Gastrocnemius medialis (tissue), 4 donors: Measurements from ENCODE around the gene GPR137. TPM values are rescaled to one million over a fixed set of nuclear protein-coding genes. Genes with fewer than 3 reads are reported as not detected.

Source experiments
- ATAC-seq, 2 donors: fragments of 150-250 bp; one replicate each; pipeline ENCODE4 v1.9.1; 2016
- DNase-seq, 2 donors: peaks; one replicate each; pipeline ENCODE4 v3.0.0-alpha.2; 2019
- H3K27ac ChIP-seq, 4 donors: fragments of 200-600 bp; sonication (generic); 1 replicate in 1 of 4; 2 replicates in 3 of 4; pipeline ENCODE4 v1.5.1; 2016 to 2018; ENCODE audit warnings: mild to moderate bottlenecking in 2 of 4, moderate library complexity in 1 of 4
- H3K27me3 ChIP-seq, 3 donors: fragments of 200-600 bp; sonication (generic) in 2 of 3; 1 replicate in 1 of 3; 2 replicates in 2 of 3; pipeline versions ENCODE4 v1.5.1 to v1.6.0; 2016 to 2019; ENCODE audit warnings: mild to moderate bottlenecking in 1 of 3, moderate library complexity in 1 of 3
- H3K36me3 ChIP-seq, 2 donors: fragments of 200-600 bp; sonication (generic) in 1 of 2; one replicate each; pipeline ENCODE4 v1.5.1; 2017 to 2018
- H3K4me1 ChIP-seq, 2 donors: fragments of 200-600 bp; sonication (generic) in 1 of 2; one replicate each; pipeline ENCODE4 v1.5.1; 2016 to 2017; ENCODE audit warnings: mild to moderate bottlenecking in 2 of 2
- H3K4me3 ChIP-seq, 4 donors: fragments of 200-600 bp; sonication (generic) in 3 of 4; 1 replicate in 1 of 4; 2 replicates in 3 of 4; pipeline ENCODE4 v1.5.1; 2016 to 2019; ENCODE audit warnings: mild to moderate bottlenecking in 2 of 4
- H3K9me3 ChIP-seq, 3 donors: fragments of 200-600 bp; sonication (generic) in 2 of 3; 1 replicate in 1 of 3; 2 replicates in 2 of 3; pipeline ENCODE4 v1.5.1; 2016 to 2019
- POLR2A ChIP-seq, 2 donors: fragments of 450-650 bp; IDR thresholded peaks; one replicate each; pipeline ENCODE4 v1.6.1; 2017; ENCODE audit warnings: antibody characterized with exemption in 2 of 2, mild to moderate bottlenecking in 2 of 2, moderate library complexity in 2 of 2
- in situ Hi-C, 4 donors: fragments of 200-750 bp; cut with MboI; loops; one replicate each; pipeline versions ENCODE4 v1.15.0 to v1.8.0; 2017; ENCODE audit warnings: low sequenced_read_pairs in 4 of 4
- intact Hi-C: fragments of 100-400 bp; cut with DNase I; formaldehyde crosslinking; loops from one replicate; pipeline ENCODE4 v1.15.1; 2023; ENCODE audit warnings: low total_unique reads
- total RNA-seq, 4 donors: library from RNA; depleted of rRNA; stranded (reverse); fragments of >200 nt; gene quantifications; one replicate each; pipeline versions ENCODE4 v1.1.0 to v1.2.3, GENCODE V29; 2016
- TF ChIP-seq, protein P1 (sequence below), 5 experiments: fragments of 450-650 bp in 3 of 5; fragments of 200-600 bp in 2 of 5; sonication (generic) in 2 of 5; IDR thresholded peaks in 4 of 5; conservative IDR thresholded peaks in 1 of 5; 1 replicate in 4 of 5; 2 replicates in 1 of 5; pipeline ENCODE4 v1.5.1; 2016 to 2019; ENCODE audit warnings: antibody characterized with exemption in 5 of 5, mild to moderate bottlenecking in 3 of 5, moderate library complexity in 3 of 5

GPR137 gene
- total RNA-seq, 4 donors from 2014 or later: 13.8 to 28.9 (median 20.4) TPM

GRCh38 chr11:64338716-64339115 lies 53.1 kb downstream of the GPR137 start:
- Histone ChIP-seq H3K27ac (no peak overlapping the region), H3K4me1 (peaks cover 0 to 4% of the 10 kb centered on the region in 2 donors), H3K9me3 (no peaks in the 10 kb centered on the region), H3K36me3 (no peaks in the 10 kb centered on the region), H3K4me3 (no peak overlapping the region), H3K27me3 (no peaks in the 10 kb centered on the region)
- intact Hi-C loops (no loop called here), in situ Hi-C loops (no loop called here)
- no peak for TF ChIP-seq POLR2A (IDR thresholded peaks at IDR 0.05)
- TF ChIP-seq, protein P1, sequence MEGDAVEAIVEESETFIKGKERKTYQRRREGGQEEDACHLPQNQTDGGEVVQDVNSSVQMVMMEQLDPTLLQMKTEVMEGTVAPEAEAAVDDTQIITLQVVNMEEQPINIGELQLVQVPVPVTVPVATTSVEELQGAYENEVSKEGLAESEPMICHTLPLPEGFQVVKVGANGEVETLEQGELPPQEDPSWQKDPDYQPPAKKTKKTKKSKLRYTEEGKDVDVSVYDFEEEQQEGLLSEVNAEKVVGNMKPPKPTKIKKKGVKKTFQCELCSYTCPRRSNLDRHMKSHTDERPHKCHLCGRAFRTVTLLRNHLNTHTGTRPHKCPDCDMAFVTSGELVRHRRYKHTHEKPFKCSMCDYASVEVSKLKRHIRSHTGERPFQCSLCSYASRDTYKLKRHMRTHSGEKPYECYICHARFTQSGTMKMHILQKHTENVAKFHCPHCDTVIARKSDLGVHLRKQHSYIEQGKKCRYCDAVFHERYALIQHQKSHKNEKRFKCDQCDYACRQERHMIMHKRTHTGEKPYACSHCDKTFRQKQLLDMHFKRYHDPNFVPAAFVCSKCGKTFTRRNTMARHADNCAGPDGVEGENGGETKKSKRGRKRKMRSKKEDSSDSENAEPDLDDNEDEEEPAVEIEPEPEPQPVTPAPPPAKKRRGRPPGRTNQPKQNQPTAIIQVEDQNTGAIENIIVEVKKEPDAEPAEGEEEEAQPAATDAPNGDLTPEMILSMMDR (IDR thresholded peaks at IDR 0.05 in 4 of 5, conservative IDR thresholded peaks at IDR 0.05 in 1 of 5): no peak
- no peak for DNase-seq
- ATAC-seq: no peak

Other genes starting within 250 kb of the GPR137 start
- gene FLRT1, start 249.9 kb upstream of the GPR137 start, total RNA-seq: not detected
- gene MACROD1, start 119.7 kb upstream of the GPR137 start, total RNA-seq: 100 to 1,000 TPM; 162 to 308 (median 205) TPM
- 100 to 1,000 TPM; 141 to 193 (median 168) TPM for gene STIP1, start 99.7 kb upstream of the GPR137 start, total RNA-seq
- gene FERMT3, start 79.1 kb upstream of the GPR137 start, total RNA-seq: 10 to 100 TPM in 1 of 4 donors, 1 to 10 TPM in 3; 2.8 to 10.4 (median 6.1) TPM
- 100 to 1,000 TPM in 3 of 4 donors, 10 to 100 TPM in 1; 80.9 to 231 (median 139) TPM for gene TRPT1, start 59.7 kb upstream of the GPR137 start, total RNA-seq
- 10 to 100 TPM; 32.3 to 70.7 (median 53.4) TPM for gene NUDT22, start 59.6 kb upstream of the GPR137 start, total RNA-seq
- 10 to 100 TPM; 13.8 to 30.0 (median 18.9) TPM for gene DNAJC4, start 55.3 kb upstream of the GPR137 start, total RNA-seq
- gene VEGFB, start 51.3 kb upstream of the GPR137 start, total RNA-seq: 10 to 100 TPM; 33.6 to 87.5 (median 58.2) TPM
- gene FKBP2, start 44.8 kb upstream of the GPR137 start, total RNA-seq: 10 to 100 TPM; 20.2 to 54.7 (median 27.6) TPM
- 100 to 1,000 TPM; 144 to 444 (median 237) TPM for gene PPP1R14B, start 38.9 kb upstream of the GPR137 start, total RNA-seq
- gene PLCB3, start 34.3 kb upstream of the GPR137 start, total RNA-seq: 1 to 10 TPM; 4.7 to 9.7 (median 6.2) TPM
- gene BAD, start 1.2 kb upstream of the GPR137 start, total RNA-seq: 10 to 100 TPM; 27.8 to 88.0 (median 76.3) TPM
- not detected for gene KCNK4, start 5.5 kb downstream of the GPR137 start, total RNA-seq
- not detected for gene CATSPERZ, start 14.5 kb downstream of the GPR137 start, total RNA-seq
- 100 to 1,000 TPM; 192 to 471 (median 260) TPM for gene ESRRA, start 19.7 kb downstream of the GPR137 start, total RNA-seq
- gene TRMT112, start 31.7 kb downstream of the GPR137 start, total RNA-seq: 100 to 1,000 TPM; 133 to 226 (median 194) TPM
- 100 to 1,000 TPM; 170 to 257 (median 219) TPM for gene PRDX5, start 32.3 kb downstream of the GPR137 start, total RNA-seq
- gene CCDC88B, start 54.4 kb downstream of the GPR137 start, total RNA-seq: 1 to 10 TPM in 3 of 4 donors, under 1 TPM in 1; 0.98 to 5.2 (median 2.1) TPM
- gene RPS6KA4, start 73.3 kb downstream of the GPR137 start, total RNA-seq: 10 to 100 TPM; 16.6 to 27.0 (median 17.2) TPM